Measurements from ENCODE around the gene GALNT6. TPM values are rescaled to one million over a fixed set of nuclear protein-coding genes. Genes with fewer than 3 reads are reported as not detected.
A peak's percentile ranks its signal among the peaks of the same experiment; 100 is the strongest.

Gene GALNT6
- total and polyA plus RNA-seq, 9 of the 15 experiments (the other 6 are each of a cell fraction or from before 2014, with no cell fraction given), result 1.5 to 8.6 (median 5.1) TPM

GRCh38 chr12:51326698-51327439, 64.3 kb downstream of the GALNT6 start (continued):
- TF ChIP-seq ARID4B (CRISPR knock-in tag; IDR thresholded peaks at IDR 0.05) (no peak), PTBP1 (IDR thresholded peaks at IDR 0.05; ENCODE audit: low read depth, low read length) (no peak), DNMT1 (IDR thresholded peaks at IDR 0.05) (no peak), RB1 (IDR thresholded peaks at IDR 0.05; ENCODE audit: low read depth) (no peak), CBX2 (IDR thresholded peaks at IDR 0.05; ENCODE audit: insufficient read depth, low read length, poor library complexity, severe bottlenecking) (no peak), SMAD3 (CRISPR knock-in tag; conservative IDR thresholded peaks at IDR 0.05) (no peak), NCOA1 (IDR thresholded peaks at IDR 0.05; ENCODE audit: low read depth) (peak; percentile 67), FIP1L1 (IDR thresholded peaks at IDR 0.05; ENCODE audit: low read depth, low read length, poor library complexity, severe bottlenecking) (no peak), RNF2 (IDR thresholded peaks at IDR 0.05) (peak; percentile 55; the same call in 1 of the 2 replicates), ZNF766 (CRISPR knock-in tag; conservative IDR thresholded peaks at IDR 0.05) (peak; percentile 75), TAF9B (IDR thresholded peaks at IDR 0.05; ENCODE audit: partially characterized antibody) (peak; percentile 68), SMC3 (conservative IDR thresholded peaks at IDR 0.05; ENCODE audit: insufficient read depth, low read depth, low read length) (no peak), RBM14 (IDR thresholded peaks at IDR 0.05; ENCODE audit: borderline replicate concordance, insufficient read depth, low read depth, low read length) (no peak), PTTG1 (tag; IDR thresholded peaks at IDR 0.05; ENCODE audit: low read depth) (peak; percentile 58; the same call in 1 of the 2 replicates), MED1 (CRISPR knock-in tag; IDR thresholded peaks at IDR 0.05; ENCODE audit: borderline replicate concordance) (no peak), LARP7 (IDR thresholded peaks at IDR 0.05) (peak; percentile 88; the same call in 1 of the 2 replicates), GTF2F1 (IDR thresholded peaks at IDR 0.05; ENCODE audit: low read depth, low read length) (no peak), NELFE (IDR thresholded peaks at IDR 0.05; ENCODE audit: insufficient read depth, insufficient read length) (no peak), ZC3H8 (IDR thresholded peaks at IDR 0.05) (no peak), ZNF174 (CRISPR knock-in tag; IDR thresholded peaks at IDR 0.05) (no peak), PRMT5 (CRISPR knock-in tag; IDR thresholded peaks at IDR 0.05) (no peak), NR2C1 (IDR thresholded peaks at IDR 0.05) (no peak), NR2C1 (tag; IDR thresholded peaks at IDR 0.05) (0 out of 2 replicates have a peak, but pooled peaks have one; percentile 9), SREBF1 (IDR thresholded peaks at IDR 0.05; ENCODE audit: borderline replicate concordance, low read depth, low read length) (no peak), ZBTB7A (IDR thresholded peaks at IDR 0.05; ENCODE audit: borderline replicate concordance, control insufficient read depth, low read depth, low read length) (no peak), HOXB6 (CRISPR knock-in tag; IDR thresholded peaks at IDR 0.05; ENCODE audit: borderline replicate concordance) (no peak)
